DOHH2 (cell line): ENCODE measurements around the gene NXF1.

Experiments
- H3F3A ChIP-seq: fragments of 200-600 bp; sonication (generic), shearing (Covaris generic); 2 replicates; pipeline ENCODE4 v1.6.0; 2016; ENCODE audit warnings: antibody characterized with exemption, mild to moderate bottlenecking; ENCODE audit not compliant: control insufficient read depth, insufficient read depth
- H3K27ac ChIP-seq: fragments of 200-600 bp; sonication (generic); 2 replicates; pipeline ENCODE4 v1.5.1; 2014; ENCODE audit warnings: low read depth, mild to moderate bottlenecking, low read length, moderate library complexity
- H3K27me3 ChIP-seq: fragments of 200-600 bp; sonication (generic); 2 replicates; pipeline ENCODE4 v1.6.1; 2014; ENCODE audit warnings: mild to moderate bottlenecking, low read length, mixed read lengths; ENCODE audit not compliant: control insufficient read depth
- H3K36me3 ChIP-seq: fragments of 200-600 bp; sonication (generic); 2 replicates; pipeline ENCODE4 v1.6.1; 2014; ENCODE audit warnings: mild to moderate bottlenecking, low read length, moderate library complexity, mixed read lengths; ENCODE audit not compliant: control insufficient read depth
- H3K4me1 ChIP-seq: fragments of 200-600 bp; sonication (generic); 2 replicates; pipeline ENCODE4 v1.6.1; 2014; ENCODE audit warnings: mild to moderate bottlenecking, low read length, mixed read lengths; ENCODE audit not compliant: control insufficient read depth
- H3K4me2 ChIP-seq: fragments of 200-600 bp; sonication (generic); 2 replicates; pipeline ENCODE4 v1.6.0; 2014; ENCODE audit warnings: mild to moderate bottlenecking, low read length, moderate library complexity
- H3K4me3 ChIP-seq: fragments of 200-600 bp; sonication (generic); 2 replicates; pipeline ENCODE4 v1.5.1; 2014; ENCODE audit warnings: mild to moderate bottlenecking, low read length, mixed read lengths
- H3K79me2 ChIP-seq: fragments of 200-600 bp; sonication (generic); 2 replicates; pipeline ENCODE4 v1.6.1; 2014; ENCODE audit warnings: mild to moderate bottlenecking, low read length, mixed read lengths; ENCODE audit not compliant: control insufficient read depth
- H3K9me2 ChIP-seq: fragments of 200-600 bp; sonication (generic); replicated peaks from 2 replicates; pipeline ENCODE4 v1.6.1; 2014; ENCODE audit warnings: mild to moderate bottlenecking, low read length, mixed read lengths; ENCODE audit not compliant: control insufficient read depth
- H3K9me3 ChIP-seq: fragments of 200-600 bp; sonication (generic); 2 replicates; pipeline ENCODE4 v1.6.1; 2014; ENCODE audit warnings: antibody characterized with exemption, low read length, mixed read lengths; ENCODE audit not compliant: control insufficient read depth, insufficient read depth
- H4K20me1 ChIP-seq: fragments of 200-600 bp; sonication (generic); 2 replicates; pipeline ENCODE4 v1.6.0; 2014; ENCODE audit warnings: low read depth, mild to moderate bottlenecking, antibody characterized with exemption, low read length, moderate library complexity; ENCODE audit not compliant: control insufficient read depth, insufficient read depth
- EZH2phosphoT487 ChIP-seq: fragments of 200-600 bp; sonication (generic); IDR thresholded peaks from 2 replicates; pipeline ENCODE4 v1.6.1; 2017; ENCODE audit warnings: borderline replicate concordance, mild to moderate bottlenecking, antibody characterized with exemption, low read length, moderate library complexity, mixed read lengths
- TF ChIP-seq, protein P1 (sequence below): fragments of 200-600 bp; sonication (generic); IDR thresholded peaks from one replicate; pipeline ENCODE4 v1.5.1; 2014; ENCODE audit warnings: antibody characterized with exemption, mild to moderate bottlenecking, low read depth, low read length; ENCODE audit not compliant: poor library complexity, severe bottlenecking

Gene NXF1

DNA sequence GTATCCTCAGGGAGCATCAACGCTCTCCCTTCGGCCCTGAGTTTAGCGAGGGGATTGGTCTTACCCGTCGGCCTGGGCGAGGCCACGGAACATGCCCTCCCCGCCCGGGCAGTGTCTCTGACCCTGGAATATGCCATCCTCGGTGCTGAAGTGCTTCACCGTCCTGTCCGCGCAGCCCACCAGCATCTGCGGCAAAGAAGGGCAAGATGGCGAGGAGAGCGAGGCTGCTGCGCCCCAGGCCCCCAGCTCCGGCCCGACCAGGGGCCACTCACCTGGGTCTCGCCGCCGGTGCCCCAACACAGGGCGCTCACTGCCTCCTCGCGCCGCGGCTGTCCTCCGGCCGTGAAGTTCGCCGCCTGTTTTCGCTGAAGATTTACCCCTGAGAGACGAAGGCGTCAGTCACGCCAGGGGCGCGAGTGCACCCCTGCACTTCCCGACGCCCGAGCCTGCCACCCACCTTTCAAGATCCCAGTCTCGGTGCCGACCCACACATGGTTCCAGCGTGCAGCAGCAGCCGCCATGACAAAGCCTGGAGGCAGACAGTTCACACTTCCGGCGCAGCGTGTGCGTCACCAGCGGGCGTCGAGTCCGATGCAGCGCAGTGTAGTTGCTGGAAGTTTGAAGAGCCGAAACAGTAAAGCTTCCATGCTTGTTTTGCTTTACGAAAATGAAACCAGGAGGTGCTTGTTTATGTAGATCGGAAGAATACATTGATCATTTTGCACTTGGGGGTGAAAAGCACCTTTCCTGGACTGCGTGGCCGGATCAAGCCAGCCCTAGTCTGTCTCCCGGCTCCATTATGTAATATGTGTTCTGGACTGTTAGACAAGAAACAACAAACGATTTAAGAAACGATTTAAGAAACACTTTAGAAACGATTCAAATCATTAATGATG is 34.1 kb upstream of the NXF1 start, which contains the start of gene WDR74:
Gene WDR74, minus strand, starts transcription at position 541 of the 896 bp plus-strand sequence. Its CDS starts 20 bp downstream, at position 521.
- Histone ChIP-seq H3K27ac (peak within 1 kb of the TSS; percentile 89), H3K9me3 (no peaks in the 10 kb centered on the region), H3K27me3 (no peaks in the 10 kb centered on the region), H3K36me3 (peaks cover 46% of the 10 kb centered on the region), H3K4me1 (peaks cover 37% of the 10 kb centered on the region), H3F3A (peaks cover 27% of the 10 kb centered on the region), H4K20me1 (no peaks in the 10 kb centered on the region), H3K9me2 (no peaks in the 10 kb centered on the region), H3K4me2 (peak within 1 kb of the TSS; percentile 86), H3K79me2 (peaks cover 48% of the 10 kb centered on the region), H3K4me3 (peak within 1 kb of the TSS; percentile 85)
- TF ChIP-seq EZH2phosphoT487, result no peak
- TF ChIP-seq, protein P1, sequence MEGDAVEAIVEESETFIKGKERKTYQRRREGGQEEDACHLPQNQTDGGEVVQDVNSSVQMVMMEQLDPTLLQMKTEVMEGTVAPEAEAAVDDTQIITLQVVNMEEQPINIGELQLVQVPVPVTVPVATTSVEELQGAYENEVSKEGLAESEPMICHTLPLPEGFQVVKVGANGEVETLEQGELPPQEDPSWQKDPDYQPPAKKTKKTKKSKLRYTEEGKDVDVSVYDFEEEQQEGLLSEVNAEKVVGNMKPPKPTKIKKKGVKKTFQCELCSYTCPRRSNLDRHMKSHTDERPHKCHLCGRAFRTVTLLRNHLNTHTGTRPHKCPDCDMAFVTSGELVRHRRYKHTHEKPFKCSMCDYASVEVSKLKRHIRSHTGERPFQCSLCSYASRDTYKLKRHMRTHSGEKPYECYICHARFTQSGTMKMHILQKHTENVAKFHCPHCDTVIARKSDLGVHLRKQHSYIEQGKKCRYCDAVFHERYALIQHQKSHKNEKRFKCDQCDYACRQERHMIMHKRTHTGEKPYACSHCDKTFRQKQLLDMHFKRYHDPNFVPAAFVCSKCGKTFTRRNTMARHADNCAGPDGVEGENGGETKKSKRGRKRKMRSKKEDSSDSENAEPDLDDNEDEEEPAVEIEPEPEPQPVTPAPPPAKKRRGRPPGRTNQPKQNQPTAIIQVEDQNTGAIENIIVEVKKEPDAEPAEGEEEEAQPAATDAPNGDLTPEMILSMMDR, result no peak

DNA sequence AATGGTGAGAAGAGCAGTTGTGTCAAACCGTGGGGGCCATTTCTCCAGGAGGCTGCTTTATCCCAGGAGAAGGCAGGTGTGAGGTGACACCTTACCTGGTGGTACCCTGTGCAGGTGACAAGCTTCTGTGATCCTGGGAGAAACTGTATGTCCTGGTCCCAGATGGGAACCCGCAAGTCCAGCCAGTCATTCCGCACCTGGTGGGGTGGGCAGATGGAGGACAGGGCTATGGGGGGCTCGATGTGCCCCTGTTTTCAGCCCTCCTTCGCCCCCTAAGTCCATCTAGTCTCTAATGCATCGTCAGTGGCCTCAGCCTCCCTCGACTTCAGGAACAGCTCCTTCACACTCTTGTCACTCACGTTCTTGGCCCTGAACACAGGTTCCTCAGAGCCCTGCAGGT is 30.1 kb upstream of the NXF1 start:
- Histone ChIP-seq H3K27me3 (no peaks in the 10 kb centered on the region), H3K9me3 (no peaks in the 10 kb centered on the region), H3F3A (peaks cover 22% of the 10 kb centered on the region), H3K36me3 (peaks cover 67% of the 10 kb centered on the region), H4K20me1 (no peaks in the 10 kb centered on the region), H3K4me3 (no peak overlapping the region), H3K9me2 (no peaks in the 10 kb centered on the region), H3K79me2 (peaks cover 59% of the 10 kb centered on the region), H3K4me2 (no peak overlapping the region), H3K27ac (no peak overlapping the region), H3K4me1 (peaks cover 31% of the 10 kb centered on the region)
- TF ChIP-seq, protein P1, result no peak
- no peak for TF ChIP-seq EZH2phosphoT487

DNA sequence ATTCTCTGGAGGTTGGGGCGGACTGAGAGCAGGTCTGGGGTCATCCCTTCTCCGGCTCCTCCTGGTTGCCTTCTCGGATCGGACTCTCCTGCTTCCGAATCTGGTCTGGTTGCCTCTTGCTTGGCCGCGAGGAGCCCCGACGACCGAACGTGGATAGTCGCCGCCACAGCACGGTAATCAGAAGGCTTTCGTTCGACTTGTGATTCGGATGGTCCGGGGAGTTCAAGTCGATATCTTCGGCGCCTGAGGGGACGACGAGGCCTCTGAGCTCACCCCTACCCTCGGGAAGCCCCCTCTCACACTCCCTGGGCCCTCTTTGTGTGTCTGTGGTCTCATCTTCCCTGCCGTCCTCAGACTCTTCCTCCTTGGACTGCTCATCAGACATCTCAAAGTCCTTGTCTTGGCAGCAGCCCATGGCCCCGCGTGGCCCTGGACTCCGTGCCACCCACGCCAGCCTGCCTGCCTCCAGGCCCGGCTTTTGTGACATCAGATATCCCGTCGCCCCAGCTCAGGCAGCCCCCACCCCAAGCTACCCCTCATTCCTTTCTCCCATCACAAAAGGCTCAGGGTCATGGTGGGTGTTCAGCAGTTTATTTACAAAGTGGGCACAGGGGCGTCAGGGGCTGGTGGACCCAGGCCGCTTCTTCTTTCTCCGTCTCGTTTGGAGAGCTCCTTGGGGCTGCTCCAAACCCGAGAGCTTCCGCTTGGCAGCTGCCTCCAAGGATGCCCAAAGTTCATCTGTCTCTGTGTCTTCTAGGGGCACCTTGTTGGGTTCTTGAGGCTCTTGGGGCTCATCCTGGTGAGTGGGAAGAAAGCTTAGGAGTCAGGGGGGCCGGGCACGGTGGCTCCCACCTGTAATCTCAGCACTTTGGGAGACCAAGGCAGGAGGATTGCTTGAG is 27.3 kb upstream of the NXF1 start, which contains the start of gene TEX54:
Gene TEX54, minus strand, starts transcription at position 506 of the 899 bp plus-strand sequence.
- Histone ChIP-seq H3K27me3 (no peaks in the 10 kb centered on the region), H3K79me2 (peaks cover 60% of the 10 kb centered on the region), H3K9me3 (no peaks in the 10 kb centered on the region), H3K36me3 (peaks cover 57% of the 10 kb centered on the region), H3F3A (peaks cover 15% of the 10 kb centered on the region), H4K20me1 (no peaks in the 10 kb centered on the region), H3K4me3 (peak within 1 kb of the TSS; percentile 99), H3K27ac (peak within 1 kb of the TSS; percentile 73), H3K4me2 (peak within 1 kb of the TSS; percentile 99), H3K4me1 (peaks cover 23% of the 10 kb centered on the region), H3K9me2 (no peaks in the 10 kb centered on the region)
- TF ChIP-seq, protein P1, result no peak
- no peak for TF ChIP-seq EZH2phosphoT487
